Measurements from ENCODE around the gene FCRL6. TPM values are rescaled to one million over a fixed set of nuclear protein-coding genes. Genes with fewer than 3 reads are reported as not detected.

The FCRL6 gene
- total and polyA plus RNA-seq, 2 donors (not counting 1 experiment from before 2014, with no cell fraction given) = not detected

- Histone ChIP-seq H3K79me2 (ENCODE audit: control insufficient read depth, insufficient read depth, low read length) (no peaks in the 10 kb centered on the region), H4K20me1 (ENCODE audit: control insufficient read depth, extremely low read depth, insufficient read depth, low read length) (no peaks in the 10 kb centered on the region), H3K36me3 (ENCODE audit: control insufficient read depth, insufficient read depth, low read length) (no peaks in the 10 kb centered on the region), H3K27ac (ENCODE audit: insufficient read depth, low read length) (no peak overlapping the region), H3K9me3 (ENCODE audit: control insufficient read depth, insufficient read depth, low read depth, low read length) (no peaks in the 10 kb centered on the region), H2AFZ (ENCODE audit: low read length) (no peak overlapping the region), H3K4me1 (ENCODE audit: control insufficient read depth, extremely low read depth, insufficient read depth, low read length) (no peaks in the 10 kb centered on the region), H3K9ac (ENCODE audit: insufficient read depth, low read length) (no peak overlapping the region), H3K27me3 (ENCODE audit: control insufficient read depth, insufficient read depth, low read length) (no peaks in the 10 kb centered on the region), H3K4me2 (ENCODE audit: extremely low read depth, insufficient read depth, low read length) (no peak overlapping the region), H3K4me3 (replicated peaks in 1 of 4; ENCODE audit: control extremely low read depth in 1 of 4, insufficient read depth in 1 of 4, low read depth in 3 of 4, low read length in 4 of 4) (no peak overlapping the region)
- no peak for DNase-seq (ENCODE audit: low read depth in 2 of 2)
- TF ChIP-seq CTCF (conservative IDR thresholded peaks at IDR 0.05 in 1 of 2, IDR thresholded peaks at IDR 0.05 in 1 of 2; ENCODE audit: low read depth in 1 of 2, low read length in 2 of 2) = no peak
- no peak for TF ChIP-seq EZH2 (IDR thresholded peaks at IDR 0.05; ENCODE audit: low read length, missing control alignments)
Observed at GRCh38 chr1:159781992-159782391, 20.2 kb upstream of the FCRL6 start.

GRCh38 chr1:159783724-159784123 lies 18.4 kb upstream of the FCRL6 start:
- no peak overlapping the region for H3K4me3 ChIP-seq (replicated peaks in 1 of 4; ENCODE audit: control extremely low read depth in 1 of 4, insufficient read depth in 1 of 4, low read depth in 3 of 4, low read length in 4 of 4)
- H4K20me1 ChIP-seq (ENCODE audit: control insufficient read depth, extremely low read depth, insufficient read depth, low read length) = no peaks in the 10 kb centered on the region
- no peak for DNase-seq (ENCODE audit: low read depth in 2 of 2)

GRCh38 chr1:159786465-159786864 lies 15.7 kb upstream of the FCRL6 start:
- Histone ChIP-seq H3K27ac (ENCODE audit: insufficient read depth, low read length) (no peak overlapping the region), H3K9me3 (ENCODE audit: control insufficient read depth, insufficient read depth, low read depth, low read length) (no peaks in the 10 kb centered on the region), H2AFZ (ENCODE audit: low read length) (no peak overlapping the region), H3K27me3 (ENCODE audit: control insufficient read depth, insufficient read depth, low read length) (no peaks in the 10 kb centered on the region), H3K36me3 (ENCODE audit: control insufficient read depth, insufficient read depth, low read length) (no peaks in the 10 kb centered on the region), H3K4me3 (replicated peaks in 1 of 4; ENCODE audit: control extremely low read depth in 1 of 4, insufficient read depth in 1 of 4, low read depth in 3 of 4, low read length in 4 of 4) (no peak overlapping the region), H4K20me1 (ENCODE audit: control insufficient read depth, extremely low read depth, insufficient read depth, low read length) (no peaks in the 10 kb centered on the region), H3K4me2 (ENCODE audit: extremely low read depth, insufficient read depth, low read length) (no peak overlapping the region), H3K9ac (ENCODE audit: insufficient read depth, low read length) (no peak overlapping the region), H3K4me1 (ENCODE audit: control insufficient read depth, extremely low read depth, insufficient read depth, low read length) (no peaks in the 10 kb centered on the region), H3K79me2 (ENCODE audit: control insufficient read depth, insufficient read depth, low read length) (no peaks in the 10 kb centered on the region)
- TF ChIP-seq EZH2 (IDR thresholded peaks at IDR 0.05; ENCODE audit: low read length, missing control alignments) = no peak
- no peak for TF ChIP-seq CTCF (conservative IDR thresholded peaks at IDR 0.05 in 1 of 2, IDR thresholded peaks at IDR 0.05 in 1 of 2; ENCODE audit: low read depth in 1 of 2, low read length in 2 of 2)
- DNase-seq (ENCODE audit: low read depth in 2 of 2) = no peak

More at GRCh38 chr1:159783724-159784123, 18.4 kb upstream of the FCRL6 start:
- Histone ChIP-seq H2AFZ (ENCODE audit: low read length) (no peak overlapping the region), H3K9ac (ENCODE audit: insufficient read depth, low read length) (no peak overlapping the region), H3K27me3 (ENCODE audit: control insufficient read depth, insufficient read depth, low read length) (no peaks in the 10 kb centered on the region), H3K9me3 (ENCODE audit: control insufficient read depth, insufficient read depth, low read depth, low read length) (no peaks in the 10 kb centered on the region), H3K79me2 (ENCODE audit: control insufficient read depth, insufficient read depth, low read length) (no peaks in the 10 kb centered on the region), H3K4me2 (ENCODE audit: extremely low read depth, insufficient read depth, low read length) (no peak overlapping the region), H3K36me3 (ENCODE audit: control insufficient read depth, insufficient read depth, low read length) (no peaks in the 10 kb centered on the region), H3K4me1 (ENCODE audit: control insufficient read depth, extremely low read depth, insufficient read depth, low read length) (no peaks in the 10 kb centered on the region), H3K27ac (ENCODE audit: insufficient read depth, low read length) (no peak overlapping the region)
- no peak for TF ChIP-seq EZH2 (IDR thresholded peaks at IDR 0.05; ENCODE audit: low read length, missing control alignments)

All from fibroblast of lung (primary cell).